OCI-LY7 (cell line): ENCODE data around the gene CNTN5. TPM values are rescaled to one million over a fixed set of nuclear protein-coding genes. Genes with fewer than 3 reads are reported as not detected.

ENCODE experiments used
- BruUV-seq: library from RNA; stranded (reverse); fragments of 400-500 nt; replicated peaks from 2 replicates; lab custom pipeline; 2021; lab: Mats Ljungman, UMichigan
- CTCF ChIA-PET: fragments of 300-600 bp; sonication (Branson Sonifier 250); formaldehyde crosslinking; loops from one replicate; lab custom pipeline; 2022; ENCODE audit warnings: antibody characterized with exemption; ENCODE audit not compliant: unreplicated experiment; lab: Charles Lee
- POLR2A ChIA-PET: fragments of 300-600 bp; sonication (Branson Sonifier 250); formaldehyde crosslinking; loops from one replicate; lab custom pipeline; 2022; ENCODE audit warnings: antibody characterized with exemption; lab: Charles Lee
- DNase-seq: peaks from one replicate; pipeline ENCODE4 v3.0.0-alpha.2; 2015; ENCODE audit warnings: low spot score
- H2AFZ ChIP-seq: fragments of 200-600 bp; sonication (generic), shearing (Covaris generic); 2 replicates; pipeline ENCODE4 v1.6.1; 2014; ENCODE audit warnings: mild to moderate bottlenecking, antibody characterized with exemption, low read length, moderate library complexity
- H3K27ac ChIP-seq: fragments of 200-600 bp; sonication (generic); 2 replicates; pipeline ENCODE4 v1.5.1; 2014; ENCODE audit warnings: mixed run types, low read depth, mild to moderate bottlenecking, moderate library complexity, low read length, inconsistent platforms; ENCODE audit not compliant: poor library complexity, severe bottlenecking
- H3K36me3 ChIP-seq: fragments of 200-600 bp; sonication (generic); 2 replicates; pipeline ENCODE4 v1.6.1; 2014; ENCODE audit warnings: mild to moderate bottlenecking, antibody characterized with exemption, low read length, moderate library complexity, mixed read lengths; ENCODE audit not compliant: insufficient read depth
- H3K4me1 ChIP-seq: fragments of 200-600 bp; sonication (generic); 2 replicates; pipeline ENCODE4 v1.5.1; 2014; ENCODE audit warnings: mild to moderate bottlenecking, low read length; ENCODE audit not compliant: insufficient read depth, poor library complexity, severe bottlenecking
- H3K4me2 ChIP-seq: fragments of 200-600 bp; sonication (generic); 2 replicates; pipeline ENCODE4 v1.6.1; 2014; ENCODE audit warnings: mild to moderate bottlenecking, low read length
- H3K4me3 ChIP-seq: fragments of 200-600 bp; sonication (generic); 2 replicates; pipeline ENCODE4 v1.5.1; 2014; ENCODE audit warnings: mild to moderate bottlenecking, low read depth, low read length; ENCODE audit not compliant: poor library complexity, severe bottlenecking
- H3K79me2 ChIP-seq: fragments of 200-600 bp; sonication (generic); 2 replicates; pipeline ENCODE4 v1.6.1; 2016; ENCODE audit warnings: low read depth, mild to moderate bottlenecking, low read length, moderate library complexity, mixed read lengths; ENCODE audit not compliant: insufficient read depth
- H3K9me2 ChIP-seq: fragments of 200-600 bp; sonication (generic); 2 replicates; pipeline ENCODE4 v1.6.1; 2016; ENCODE audit warnings: mild to moderate bottlenecking, low read length, mixed read lengths; ENCODE audit not compliant: insufficient read depth
- H3K9me3 ChIP-seq: fragments of 200-600 bp; sonication (generic); 2 replicates; pipeline ENCODE4 v1.6.1; 2014; ENCODE audit warnings: mild to moderate bottlenecking, mixed run types, low read length, mixed read lengths
- H4K20me1 ChIP-seq: fragments of 200-600 bp; sonication (generic); 2 replicates; pipeline ENCODE4 v1.6.1; 2014; ENCODE audit warnings: mild to moderate bottlenecking, antibody characterized with exemption, low read length, moderate library complexity, mixed read lengths; ENCODE audit not compliant: insufficient read depth
- CTCF ChIP-seq: fragments of 200-600 bp; sonication (generic); conservative IDR thresholded peaks from 2 replicates; pipeline ENCODE4 v1.5.1; 2014; ENCODE audit warnings: mild to moderate bottlenecking, antibody characterized with exemption, low read length, moderate library complexity, mixed read lengths
- EZH2phosphoT487 ChIP-seq: fragments of 200-600 bp; sonication (generic); IDR thresholded peaks from 2 replicates; pipeline ENCODE4 v1.6.1; 2018; ENCODE audit warnings: low read depth, borderline replicate concordance, mild to moderate bottlenecking, mixed run types, antibody characterized with exemption, low read length, moderate library complexity, mixed read lengths
- intact Hi-C: fragments of 100-400 bp; cut with micrococcal nuclease; formaldehyde crosslinking; loops from one replicate; pipeline ENCODE4 v1.10.0; 2022; ENCODE audit not compliant: unreplicated experiment
- total RNA-seq, 2 experiments: library from RNA; depleted of rRNA in 1 of 2; stranded (reverse); fragments of >200 nt in 1 of 2; shearing (Covaris generic) in 1 of 2; gene quantifications; 2 replicates each; pipeline ENCODE4 v1.2.3, GENCODE V29; 2014 to 2022

Gene CNTN5
- total RNA-seq, 2 experiments from 2014 or later: not detected

- no peaks in the 10 kb centered on the region for H3K4me1 ChIP-seq
- POLR2A ChIA-PET: interaction anchor here (0.5 kb wide), 1 partner anchor 13 kb away, joined by 3 read pairs; no protein-coding TSS in a partner anchor
- intact Hi-C loops: no loop called here
- no peaks in the 10 kb centered on the region for H4K20me1 ChIP-seq
- no peak overlapping the region for H2AFZ ChIP-seq
- no peak overlapping the region for H3K4me2 ChIP-seq
- no TSS peak for BruUV-seq
- H3K27ac ChIP-seq: no peak overlapping the region
- H3K79me2 ChIP-seq: no peaks in the 10 kb centered on the region
- no peak for DNase-seq
- CTCF ChIA-PET: no interaction called here
- no peaks in the 10 kb centered on the region for H3K9me3 ChIP-seq
- TF ChIP-seq EZH2phosphoT487: no peak
- no peak for TF ChIP-seq CTCF
- no peak overlapping the region for H3K4me3 ChIP-seq
- no peaks in the 10 kb centered on the region for H3K9me2 ChIP-seq
- H3K36me3 ChIP-seq: no peaks in the 10 kb centered on the region
Measured at GRCh38 chr11:100066399-100066798, 1045.7 kb downstream of the CNTN5 start.

- H3K4me1 ChIP-seq: no peaks in the 10 kb centered on the region
- H3K4me2 ChIP-seq: no peak overlapping the region
- no peaks in the 10 kb centered on the region for H4K20me1 ChIP-seq
- no peak for DNase-seq
- no peak for TF ChIP-seq CTCF
- no peak for TF ChIP-seq EZH2phosphoT487
- H3K79me2 ChIP-seq: no peaks in the 10 kb centered on the region
- CTCF ChIA-PET: no interaction called here
- H3K27ac ChIP-seq: no peak overlapping the region
- no peak overlapping the region for H3K4me3 ChIP-seq
- POLR2A ChIA-PET: interaction anchor here (1.1 to 1.4 kb wide), 2 partner anchors 14 kb away, joined by 3 read pairs; no protein-coding TSS in a partner anchor
- H3K36me3 ChIP-seq: no peaks in the 10 kb centered on the region
- intact Hi-C loops: no loop called here
- no peaks in the 10 kb centered on the region for H3K9me3 ChIP-seq
- no peak overlapping the region for H2AFZ ChIP-seq
- no peaks in the 10 kb centered on the region for H3K9me2 ChIP-seq
- no TSS peak for BruUV-seq
Measured at GRCh38 chr11:100068116-100068515, 1047.4 kb downstream of the CNTN5 start.

GRCh38 chr11:100072131-100072530 lies 1051.4 kb downstream of the CNTN5 start:
- CTCF ChIA-PET: no interaction called here
- Histone ChIP-seq H3K79me2 (no peaks in the 10 kb centered on the region), H3K9me3 (no peaks in the 10 kb centered on the region), H3K4me2 (no peak overlapping the region), H3K27ac (no peak overlapping the region), H2AFZ (no peak overlapping the region), H3K36me3 (no peaks in the 10 kb centered on the region), H3K4me1 (no peaks in the 10 kb centered on the region), H4K20me1 (no peaks in the 10 kb centered on the region), H3K4me3 (no peak overlapping the region), H3K9me2 (no peaks in the 10 kb centered on the region)
- POLR2A ChIA-PET: interaction anchor here (0.7 kb wide), 1 partner anchor 650 kb away, joined by 3 read pairs; no protein-coding TSS in a partner anchor
- DNase-seq: no peak
- intact Hi-C loops: no loop called here
- BruUV-seq: no TSS peak
- TF ChIP-seq EZH2phosphoT487: no peak
